Peyer's patch (tissue), 4 donors: ENCODE data around the gene KIF26B.

Source experiments
- POLR2A ChIP-seq, 2 donors: fragments of 450-650 bp; IDR thresholded peaks; one replicate each; pipeline ENCODE4 v1.5.1; 2017; ENCODE audit warnings: antibody characterized with exemption in 2 of 2, mild to moderate bottlenecking in 2 of 2, moderate library complexity in 2 of 2
- TF ChIP-seq, protein P1 (sequence below), 6 experiments: fragments of 450-650 bp in 4 of 6; fragments of 200-600 bp in 2 of 6; sonication (generic) in 1 of 6; IDR thresholded peaks; one replicate each; pipeline ENCODE4 v1.5.1; 2017 to 2019; ENCODE audit warnings: antibody characterized with exemption in 6 of 6, mild to moderate bottlenecking in 3 of 6, moderate library complexity in 1 of 6

DNA sequence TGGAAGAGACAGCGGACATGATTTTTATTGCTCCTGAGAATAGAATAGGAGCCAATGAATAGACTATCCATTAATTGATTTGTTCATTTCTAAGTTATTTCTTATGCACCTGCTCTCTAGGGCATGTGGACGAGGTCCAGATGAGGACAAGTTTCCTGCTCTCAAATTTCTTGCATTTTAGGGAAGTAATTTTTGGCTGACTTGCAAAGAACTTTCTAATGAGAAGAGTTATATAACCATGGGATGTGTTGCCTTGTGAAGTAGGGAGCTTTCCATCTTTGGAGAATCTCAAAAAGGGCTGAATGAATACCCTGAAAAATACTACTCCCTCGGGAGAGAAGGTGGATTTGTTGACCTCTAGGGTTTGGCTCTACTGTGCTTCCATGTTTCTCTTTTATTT lies 243.0 kb downstream of the KIF26B start:
- TF ChIP-seq, protein P1, sequence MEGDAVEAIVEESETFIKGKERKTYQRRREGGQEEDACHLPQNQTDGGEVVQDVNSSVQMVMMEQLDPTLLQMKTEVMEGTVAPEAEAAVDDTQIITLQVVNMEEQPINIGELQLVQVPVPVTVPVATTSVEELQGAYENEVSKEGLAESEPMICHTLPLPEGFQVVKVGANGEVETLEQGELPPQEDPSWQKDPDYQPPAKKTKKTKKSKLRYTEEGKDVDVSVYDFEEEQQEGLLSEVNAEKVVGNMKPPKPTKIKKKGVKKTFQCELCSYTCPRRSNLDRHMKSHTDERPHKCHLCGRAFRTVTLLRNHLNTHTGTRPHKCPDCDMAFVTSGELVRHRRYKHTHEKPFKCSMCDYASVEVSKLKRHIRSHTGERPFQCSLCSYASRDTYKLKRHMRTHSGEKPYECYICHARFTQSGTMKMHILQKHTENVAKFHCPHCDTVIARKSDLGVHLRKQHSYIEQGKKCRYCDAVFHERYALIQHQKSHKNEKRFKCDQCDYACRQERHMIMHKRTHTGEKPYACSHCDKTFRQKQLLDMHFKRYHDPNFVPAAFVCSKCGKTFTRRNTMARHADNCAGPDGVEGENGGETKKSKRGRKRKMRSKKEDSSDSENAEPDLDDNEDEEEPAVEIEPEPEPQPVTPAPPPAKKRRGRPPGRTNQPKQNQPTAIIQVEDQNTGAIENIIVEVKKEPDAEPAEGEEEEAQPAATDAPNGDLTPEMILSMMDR (IDR thresholded peaks at IDR 0.05) = no peak
- TF ChIP-seq POLR2A (IDR thresholded peaks at IDR 0.05) = no peak
